ENCODE results near the gene RNF8. TPM values are rescaled to one million over a fixed set of nuclear protein-coding genes. Genes with fewer than 3 reads are reported as not detected.

RNF8 gene
- total RNA-seq, 1 experiment from 2014 or later: 35.9 TPM

- peaks cover 18% of the 10 kb centered on the region for H3K36me3 Mint-ChIP-seq
- H3K4me1 Mint-ChIP-seq: no peaks in the 10 kb centered on the region
- TF ChIP-seq ZNF232 (CRISPR knock-in tag; IDR thresholded peaks at IDR 0.05) (no peak), AFF4 (CRISPR knock-in tag; IDR thresholded peaks at IDR 0.05; ENCODE audit: borderline replicate concordance) (no peak), ZBTB21 (CRISPR knock-in tag; IDR thresholded peaks at IDR 0.05; ENCODE audit: borderline replicate concordance) (no peak), ZNF138 (CRISPR knock-in tag; conservative IDR thresholded peaks at IDR 0.05) (no peak)
- H3K27ac Mint-ChIP-seq: no peak overlapping the region
- CTCF ChIA-PET: no interaction called here
- H3K9me3 Mint-ChIP-seq: no peaks in the 10 kb centered on the region
- ATAC-seq (no peak), DNase-seq (ENCODE audit: low spot score) (no peak)
- H3K4me3 Mint-ChIP-seq: no peak overlapping the region
- POLR2A ChIA-PET: interaction anchor here (0.8 kb wide), 1 partner anchor 151 kb away, joined by 3 read pairs; the partner anchor contains the start of gene PIM1
- no peaks in the 10 kb centered on the region for H3K27me3 Mint-ChIP-seq (ENCODE audit: low read depth)
Observed at GRCh38 chr6:37320646-37321045, 33.1 kb upstream of the RNF8 start.

- Mint-ChIP-seq H3K36me3 (peaks cover 15% of the 10 kb centered on the region), H3K27ac (no peak overlapping the region), H3K27me3 (ENCODE audit: low read depth) (no peaks in the 10 kb centered on the region), H3K4me3 (no peak overlapping the region), H3K4me1 (peaks cover 2% of the 10 kb centered on the region; the same call in 1 of the 2 replicates), H3K9me3 (no peaks in the 10 kb centered on the region)
- no peak for DNase-seq (ENCODE audit: low spot score)
- CTCF ChIA-PET: no interaction called here
- ATAC-seq: no peak
- TF ChIP-seq AFF4 (CRISPR knock-in tag; IDR thresholded peaks at IDR 0.05; ENCODE audit: borderline replicate concordance): no peak
- POLR2A ChIA-PET: interaction anchor here (0.8 kb wide), 1 partner anchor 151 kb away, joined by 3 read pairs; the partner anchor contains the start of gene PIM1
Observed at GRCh38 chr6:37321101-37321500, 32.7 kb upstream of the RNF8 start.

- CTCF ChIA-PET: no interaction called here
- H3K27ac Mint-ChIP-seq: no peak overlapping the region
Observed at GRCh38 chr6:37321516-37322415, 32.0 kb upstream of the RNF8 start.

More at GRCh38 chr6:37321516-37322415, 32.0 kb upstream of the RNF8 start:
- H3K4me1 Mint-ChIP-seq: peaks cover 2% of the 10 kb centered on the region; the same call in 1 of the 2 replicates
- peaks cover 15% of the 10 kb centered on the region for H3K36me3 Mint-ChIP-seq
- no peaks in the 10 kb centered on the region for H3K27me3 Mint-ChIP-seq (ENCODE audit: low read depth)
- no peaks in the 10 kb centered on the region for H3K9me3 Mint-ChIP-seq
- ATAC-seq: no peak
- POLR2A ChIA-PET: no interaction called here
- DNase-seq (ENCODE audit: low spot score): no peak
- TF ChIP-seq GRHL2 (CRISPR knock-in tag; IDR thresholded peaks at IDR 0.05; ENCODE audit: insufficient replicate concordance, severe bottlenecking) (no peak), HMGXB4 (CRISPR knock-in tag; IDR thresholded peaks at IDR 0.05) (no peak), FOXJ3 (CRISPR knock-in tag; IDR thresholded peaks at IDR 0.05; ENCODE audit: borderline replicate concordance) (no peak), TP53 (CRISPR knock-in tag; IDR thresholded peaks at IDR 0.05) (no peak), NFYB (CRISPR knock-in tag; conservative IDR thresholded peaks at IDR 0.05; ENCODE audit: low read depth) (no peak), ZNF416 (CRISPR knock-in tag; IDR thresholded peaks at IDR 0.05) (no peak), SP1 (CRISPR knock-in tag; conservative IDR thresholded peaks at IDR 0.05) (no peak)
- no peak overlapping the region for H3K4me3 Mint-ChIP-seq

Data from WTC11 (cell line).